Measurements from ENCODE around the gene DDX28.

DDX28 gene

GRCh38 chr16:68022728-68023537 lies at the start of gene DDX28, which contains the start of gene DUS2:
Gene DDX28 (minus strand): TSS chr16:68023232. CDS start chr16:68023202, 30 bp downstream.
Gene DUS2 (plus strand): TSS chr16:68023284. CDS start chr16:68038024, 14,740 bp downstream.
- DNase-seq: peak; percentile 84 to 91 (median 89)

GRCh38 chr16:68072038-68072695 lies 49.1 kb upstream of the DDX28 start:
- DNase-seq: peak in 1 of 3 experiments; percentile 50

GRCh38 chr16:68071518-68071901 lies 48.5 kb upstream of the DDX28 start:
- DNase-seq: no peak

GRCh38 chr16:68070806-68071517 lies 47.9 kb upstream of the DDX28 start:
- no peak for DNase-seq

GRCh38 chr16:68070249-68070730 lies 47.3 kb upstream of the DDX28 start:
- no peak for DNase-seq

- DNase-seq: no peak
These were observed 46.6 kb upstream of the DDX28 start for GRCh38 chr16:68069511-68070248.

- DNase-seq: no peak
These were observed 45.9 kb upstream of the DDX28 start for GRCh38 chr16:68068926-68069325.

- no peak for DNase-seq
These were observed 43.7 kb upstream of the DDX28 start for GRCh38 chr16:68066763-68067162.

GRCh38 chr16:68065716-68066305 lies 42.8 kb upstream of the DDX28 start:
- no peak for DNase-seq

- peak; percentile 19 to 63 (median 52) for DNase-seq
These were observed 41.8 kb upstream of the DDX28 start for GRCh38 chr16:68064791-68065365.

- no peak for DNase-seq
These were observed 39.9 kb upstream of the DDX28 start for GRCh38 chr16:68062910-68063393.

- DNase-seq: no peak
These were observed 38.4 kb upstream of the DDX28 start for GRCh38 chr16:68061396-68061795.

GRCh38 chr16:68059804-68060203 lies 36.8 kb upstream of the DDX28 start:
- no peak for DNase-seq

GRCh38 chr16:68055395-68055794 lies 32.4 kb upstream of the DDX28 start:
- peak in 1 of 3 experiments; percentile 1 for DNase-seq

- DNase-seq: no peak
These were observed 26.4 kb upstream of the DDX28 start for GRCh38 chr16:68049449-68049848.

GRCh38 chr16:68047987-68048386 lies 25.0 kb upstream of the DDX28 start:
- DNase-seq: no peak

GRCh38 chr16:68046106-68046505 lies 23.1 kb upstream of the DDX28 start:
- no peak for DNase-seq

- no peak for DNase-seq
These were observed 18.8 kb upstream of the DDX28 start for GRCh38 chr16:68041783-68042182.

- peak; percentile 61 to 83 (median 63) for DNase-seq
These were observed 17.7 kb upstream of the DDX28 start for GRCh38 chr16:68040506-68041288.

GRCh38 chr16:68037841-68038597 lies 15.0 kb upstream of the DDX28 start:
- DNase-seq: no peak

All from NCI-H1417 (cell line).